Measurements from ENCODE around the gene MS4A8. TPM values are rescaled to one million over a fixed set of nuclear protein-coding genes. Genes with fewer than 3 reads are reported as not detected.
A peak's percentile ranks its signal among the peaks of the same experiment; 100 is the strongest.
"Not testable (repeated sequence)": the region's sequence is repeated elsewhere in the genome, so short reads cannot be mapped to it uniquely, and the experiment has no call there.

The MS4A8 gene
- polyA plus RNA-seq, 1 donor from 2014 or later: not detected

DNA sequence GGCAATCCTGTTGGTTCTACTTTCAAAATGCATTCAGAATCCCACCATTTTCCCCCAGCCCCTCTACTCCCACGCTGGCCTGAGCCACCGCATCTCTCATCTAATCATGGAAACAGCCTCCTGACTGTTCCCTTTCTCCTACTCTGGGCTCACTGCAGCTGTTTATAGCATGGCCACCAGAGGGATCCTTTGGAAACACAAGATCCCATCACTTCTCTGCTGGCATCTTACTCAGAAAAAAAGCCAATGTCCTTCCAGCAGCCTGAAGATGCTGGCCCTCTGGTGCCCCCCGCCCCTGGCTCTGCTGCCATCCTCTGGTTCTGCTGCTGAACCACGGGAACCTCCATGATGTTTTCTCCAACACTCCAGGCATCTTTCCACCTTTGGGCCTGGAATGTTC lies 11.1 kb downstream of the MS4A8 start:
- Mint-ChIP-seq H3K4me3 (no peak overlapping the region), H3K36me3 (no peaks in the 10 kb centered on the region), H3K27me3 (peaks cover 8% of the 10 kb centered on the region), H3K4me1 (no peaks in the 10 kb centered on the region), H3K9me3 (no peaks in the 10 kb centered on the region), H3K27ac (no peak overlapping the region)

- Mint-ChIP-seq H3K4me1 (no peaks in the 10 kb centered on the region), H3K27me3 (peaks cover 11% of the 10 kb centered on the region), H3K36me3 (no peaks in the 10 kb centered on the region), H3K27ac (no peak overlapping the region), H3K4me3 (no peak overlapping the region), H3K9me3 (no peaks in the 10 kb centered on the region)
These were observed 11.9 kb downstream of the MS4A8 start for GRCh38 chr11:60711276-60711675.

- not testable (repeated sequence) for H3K4me1 Mint-ChIP-seq, H3K27ac Mint-ChIP-seq, H3K4me3 Mint-ChIP-seq, H3K9me3 Mint-ChIP-seq, H3K36me3 Mint-ChIP-seq
- peaks cover 10% of the 10 kb centered on the region for H3K27me3 Mint-ChIP-seq
These were observed 14.0 kb downstream of the MS4A8 start for GRCh38 chr11:60713423-60713822.

DNA sequence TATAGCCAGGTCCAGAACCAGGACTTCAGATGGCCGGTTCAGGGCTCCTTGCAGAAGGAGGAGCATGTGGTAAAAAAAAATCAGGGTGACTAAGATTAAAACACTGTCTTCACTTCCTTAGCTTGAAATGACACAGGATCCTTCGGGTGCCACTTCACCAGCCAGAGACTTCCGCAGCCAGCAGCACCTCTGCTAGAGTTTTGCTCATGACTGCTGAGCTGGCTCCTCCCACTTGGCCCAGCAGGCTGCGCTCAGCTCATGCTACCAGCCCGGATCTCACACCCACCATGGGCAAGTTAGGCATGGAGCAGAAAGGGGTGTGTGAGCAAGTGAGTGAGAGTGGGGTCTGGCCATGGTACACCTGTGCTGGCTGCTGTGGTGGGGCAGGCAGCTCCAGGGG lies 18.5 kb downstream of the MS4A8 start:
- Mint-ChIP-seq H3K9me3 (peaks cover 0 to 3% (median 0%) of the 10 kb centered on the region in 3 donors), H3K27me3 (peaks cover 12% of the 10 kb centered on the region), H3K4me3 (peak overlapping the region in 1 of 4 donors; percentile 43), H3K36me3 (peaks cover 4% of the 10 kb centered on the region), H3K27ac (no peak overlapping the region), H3K4me1 (peaks cover 0 to 3% (median 1%) of the 10 kb centered on the region in 3 donors)

DNA sequence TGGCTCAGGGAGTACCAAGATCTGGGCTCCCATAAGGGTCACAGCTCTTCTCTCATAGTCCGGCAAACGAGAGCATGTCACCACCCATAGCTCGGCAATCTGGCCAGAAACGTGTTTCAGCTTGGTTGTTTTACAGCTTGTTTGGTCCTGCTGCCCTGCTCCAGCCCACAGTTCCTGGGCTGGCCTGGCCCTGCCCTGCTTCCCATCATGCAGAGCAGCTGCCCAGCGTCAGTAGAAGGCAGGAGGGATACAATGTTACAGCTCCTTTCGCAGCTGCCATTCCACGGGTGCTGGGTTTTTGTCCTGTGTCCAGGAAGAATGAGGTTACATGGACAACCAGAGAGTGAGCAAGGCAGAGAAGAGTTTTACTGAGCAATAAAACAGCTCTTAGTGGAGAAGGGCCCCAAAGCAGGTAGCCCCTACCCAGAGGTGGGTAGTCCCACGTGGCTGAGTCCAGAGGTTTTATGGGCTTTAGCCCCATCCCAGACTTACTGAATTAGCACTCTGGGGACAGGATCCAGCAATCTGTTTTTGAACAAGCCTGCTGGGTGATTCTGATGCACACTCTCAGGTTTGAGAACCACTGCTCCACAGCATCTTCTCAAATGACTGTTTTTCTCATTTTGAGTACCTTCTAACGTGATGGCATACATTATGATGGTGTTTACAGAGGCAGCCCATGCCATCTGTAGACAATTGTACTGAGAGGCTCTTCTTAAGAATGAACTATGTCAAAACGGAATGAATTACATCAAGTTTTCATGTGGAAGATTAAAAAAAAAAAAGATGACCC lies 19.3 kb downstream of the MS4A8 start:
- Mint-ChIP-seq H3K4me3 (no peak overlapping the region), H3K27ac (no peak overlapping the region), H3K36me3 (peaks cover 4% of the 10 kb centered on the region), H3K27me3 (peaks cover 13% of the 10 kb centered on the region), H3K9me3 (peaks cover 0 to 3% (median 0%) of the 10 kb centered on the region in 3 donors), H3K4me1 (peaks cover 0 to 3% (median 1%) of the 10 kb centered on the region in 3 donors)

DNA sequence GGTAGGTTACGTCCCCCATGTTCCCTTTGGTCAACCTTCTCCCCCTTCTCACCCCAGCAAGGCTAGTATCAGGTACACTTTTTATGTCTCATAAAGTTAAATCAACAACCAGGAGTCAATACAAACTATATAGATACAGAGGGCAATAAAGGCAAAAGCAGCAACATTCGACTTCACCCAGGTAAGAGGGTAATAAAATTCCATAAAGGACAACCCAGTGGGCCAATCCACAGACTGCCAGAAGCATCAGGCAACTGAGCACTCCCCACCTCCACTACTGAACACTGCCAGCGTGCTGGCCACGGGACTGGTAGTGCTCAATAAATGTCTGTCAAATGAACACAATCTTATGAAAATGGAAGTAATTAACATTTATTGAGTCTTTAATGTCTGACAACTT lies 20.0 kb downstream of the MS4A8 start:
- peaks cover 16% of the 10 kb centered on the region for H3K27me3 Mint-ChIP-seq
- peaks cover 4% of the 10 kb centered on the region for H3K36me3 Mint-ChIP-seq
- H3K4me3 Mint-ChIP-seq: no peak overlapping the region
- peaks cover 0 to 3% (median 0%) of the 10 kb centered on the region in 3 donors for H3K9me3 Mint-ChIP-seq
- no peak overlapping the region for H3K27ac Mint-ChIP-seq
- peaks cover 0 to 3% (median 1%) of the 10 kb centered on the region in 3 donors for H3K4me1 Mint-ChIP-seq

DNA sequence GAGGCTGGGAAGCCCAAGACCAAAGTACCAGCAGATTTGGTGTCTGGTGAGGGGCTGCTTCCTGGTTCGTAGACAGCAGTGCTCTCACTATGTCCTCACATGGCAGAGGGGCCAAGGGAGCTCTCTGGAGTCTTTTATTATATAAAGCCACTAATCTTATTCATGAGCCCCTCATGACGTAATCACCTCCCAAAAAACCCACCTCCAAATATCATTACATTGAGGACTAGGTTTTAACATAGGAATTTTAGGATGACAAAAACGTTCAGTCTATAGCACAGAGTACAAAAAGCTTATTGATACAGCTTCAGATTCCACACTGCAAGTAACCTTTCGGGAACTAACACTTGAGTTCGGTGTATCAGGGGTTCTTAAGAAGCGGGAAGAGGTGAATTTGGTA lies 21.0 kb downstream of the MS4A8 start:
- Mint-ChIP-seq H3K9me3 (peaks cover 0 to 3% (median 0%) of the 10 kb centered on the region in 3 donors), H3K27ac (no peak overlapping the region), H3K4me1 (peaks cover 0 to 3% (median 1%) of the 10 kb centered on the region in 3 donors), H3K36me3 (peaks cover 4% of the 10 kb centered on the region), H3K4me3 (no peak overlapping the region), H3K27me3 (peaks cover 16% of the 10 kb centered on the region)

DNA sequence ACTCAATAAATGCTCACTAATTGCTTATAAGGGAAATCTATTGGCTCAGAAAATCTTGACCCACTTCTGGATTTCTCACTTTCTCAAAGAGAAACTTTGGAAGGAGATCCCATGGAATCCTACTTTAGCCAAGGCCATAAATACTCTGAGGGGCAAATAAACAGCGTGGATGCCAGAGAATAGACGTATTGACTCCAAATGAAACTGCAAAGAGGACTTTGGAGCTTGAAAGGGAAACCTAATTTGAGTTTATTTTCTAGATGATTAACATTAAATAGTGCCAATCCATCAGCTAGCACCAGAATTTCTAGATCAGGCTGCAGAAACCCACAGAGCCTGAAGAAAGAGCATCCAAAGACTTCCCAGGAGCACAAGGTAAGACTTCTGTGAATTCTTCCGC lies 25.0 kb downstream of the MS4A8 start, which contains the start of gene MS4A18:
Gene MS4A18 (plus strand): TSS at position 301 of the 400 bp plus-strand sequence.
- H3K4me1 Mint-ChIP-seq: no peaks in the 10 kb centered on the region
- H3K4me3 Mint-ChIP-seq: peak within 1 kb of the TSS in 1 of 4 donors; percentile 51
- H3K36me3 Mint-ChIP-seq: no peaks in the 10 kb centered on the region
- no peaks in the 10 kb centered on the region for H3K9me3 Mint-ChIP-seq
- H3K27me3 Mint-ChIP-seq: peaks cover 18% of the 10 kb centered on the region
- no peak within 1 kb of the TSS for H3K27ac Mint-ChIP-seq

GRCh38 chr11:60725592-60725991 lies 26.2 kb downstream of the MS4A8 start:
- Mint-ChIP-seq H3K27ac (no peak overlapping the region), H3K36me3 (no peaks in the 10 kb centered on the region), H3K9me3 (no peaks in the 10 kb centered on the region), H3K27me3 (peaks cover 21% of the 10 kb centered on the region), H3K4me1 (no peaks in the 10 kb centered on the region), H3K4me3 (no peak overlapping the region)

GRCh38 chr11:60731586-60731985 lies 32.2 kb downstream of the MS4A8 start:
- H3K9me3 Mint-ChIP-seq: no peaks in the 10 kb centered on the region
- H3K36me3 Mint-ChIP-seq: no peaks in the 10 kb centered on the region

GRCh38 chr11:60734279-60734678 lies 34.9 kb downstream of the MS4A8 start:
- Mint-ChIP-seq H3K4me3 (no peak overlapping the region), H3K27me3 (peaks cover 11% of the 10 kb centered on the region), H3K9me3 (no peaks in the 10 kb centered on the region), H3K27ac (no peak overlapping the region), H3K36me3 (no peaks in the 10 kb centered on the region), H3K4me1 (no peaks in the 10 kb centered on the region)

More at GRCh38 chr11:60731586-60731985, 32.2 kb downstream of the MS4A8 start:
- no peak overlapping the region for H3K4me3 Mint-ChIP-seq
- peaks cover 13% of the 10 kb centered on the region for H3K27me3 Mint-ChIP-seq
- H3K4me1 Mint-ChIP-seq: no peaks in the 10 kb centered on the region
- no peak overlapping the region for H3K27ac Mint-ChIP-seq

- H3K4me1 Mint-ChIP-seq: no peaks in the 10 kb centered on the region
- no peak overlapping the region for H3K4me3 Mint-ChIP-seq
- H3K27ac Mint-ChIP-seq: no peak overlapping the region
- H3K9me3 Mint-ChIP-seq: peaks cover 0 to 3% (median 0%) of the 10 kb centered on the region in 3 donors
- peaks cover 3% of the 10 kb centered on the region for H3K36me3 Mint-ChIP-seq
- H3K27me3 Mint-ChIP-seq: peaks cover 7% of the 10 kb centered on the region
These were observed 39.7 kb downstream of the MS4A8 start for GRCh38 chr11:60739114-60739513.

DNA sequence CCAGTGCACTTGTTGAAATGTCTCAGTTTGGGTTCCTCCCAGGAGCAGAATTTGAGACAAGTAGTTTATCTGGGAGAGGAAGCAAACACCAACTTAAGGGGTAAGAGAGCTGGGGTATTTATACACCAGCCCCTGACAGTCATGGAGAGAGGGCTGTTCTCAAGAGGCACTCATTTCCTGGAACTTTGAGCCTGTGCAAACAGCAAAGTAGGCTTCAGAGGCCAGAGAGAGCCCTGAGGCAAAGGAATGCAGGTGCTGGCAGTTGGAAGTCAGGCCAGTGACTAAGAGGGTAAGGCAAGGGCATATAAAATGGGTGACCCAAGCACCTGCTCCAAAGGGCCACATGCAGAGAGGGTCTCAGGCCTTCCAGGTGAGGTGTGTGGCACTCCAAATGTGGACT lies 41.2 kb downstream of the MS4A8 start:
- Mint-ChIP-seq H3K36me3 (peaks cover 3% of the 10 kb centered on the region), H3K27ac (no peak overlapping the region), H3K9me3 (peaks cover 0 to 4% (median 3%) of the 10 kb centered on the region in 3 donors), H3K4me3 (no peak overlapping the region), H3K27me3 (peaks cover 7% of the 10 kb centered on the region), H3K4me1 (no peaks in the 10 kb centered on the region)

- Mint-ChIP-seq H3K4me1 (no peaks in the 10 kb centered on the region), H3K4me3 (no peak overlapping the region), H3K27me3 (peaks cover 7% of the 10 kb centered on the region), H3K36me3 (peaks cover 3% of the 10 kb centered on the region), H3K9me3 (peaks cover 0 to 4% (median 3%) of the 10 kb centered on the region in 3 donors), H3K27ac (no peak overlapping the region)
These were observed 42.0 kb downstream of the MS4A8 start for GRCh38 chr11:60741421-60741820.

GRCh38 chr11:60743058-60743457 lies 43.6 kb downstream of the MS4A8 start:
- H3K27me3 Mint-ChIP-seq: peaks cover 7% of the 10 kb centered on the region
- no peaks in the 10 kb centered on the region for H3K4me1 Mint-ChIP-seq
- H3K36me3 Mint-ChIP-seq: peaks cover 3% of the 10 kb centered on the region
- peaks cover 0 to 4% (median 3%) of the 10 kb centered on the region in 3 donors for H3K9me3 Mint-ChIP-seq
- no peak overlapping the region for H3K4me3 Mint-ChIP-seq
- H3K27ac Mint-ChIP-seq: no peak overlapping the region

DNA sequence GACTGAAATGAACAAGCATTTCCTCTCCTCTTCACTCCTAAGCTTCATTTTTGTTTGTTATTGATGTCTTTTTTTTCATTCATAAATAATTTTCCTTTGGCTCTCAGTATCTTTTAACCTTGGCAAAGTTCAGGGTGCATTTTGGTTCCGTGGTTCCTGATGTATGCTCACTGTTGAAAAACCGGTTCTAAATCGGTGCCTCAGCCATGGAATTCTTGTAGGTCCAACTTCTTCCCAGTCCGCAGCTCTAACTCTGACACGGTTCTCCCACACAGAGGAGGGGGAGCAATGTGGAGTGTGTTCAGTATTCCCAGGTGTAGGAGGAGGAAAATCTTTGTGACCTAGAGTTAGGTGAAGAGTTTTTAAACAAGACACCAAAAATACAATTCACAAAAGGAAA lies 44.7 kb downstream of the MS4A8 start:
- peak overlapping the region in 1 of 4 donors; percentile 24 for H3K4me3 Mint-ChIP-seq
- peaks cover 0 to 4% (median 3%) of the 10 kb centered on the region in 3 donors for H3K9me3 Mint-ChIP-seq
- no peak overlapping the region for H3K27ac Mint-ChIP-seq
- H3K27me3 Mint-ChIP-seq: peaks cover 2% of the 10 kb centered on the region
- peaks cover 3% of the 10 kb centered on the region for H3K36me3 Mint-ChIP-seq
- no peaks in the 10 kb centered on the region for H3K4me1 Mint-ChIP-seq
